IMR-90 (cell line): Measurements from ENCODE around the gene TYMS.

Experiments used
- CEBPB ChIP-seq: IDR thresholded peaks from 2 replicates; pipeline ENCODE4 v1.6.1; 2012; ENCODE audit warnings: low read depth, low read length, improper control_type of control experiment
- CHD1 ChIP-seq: IDR thresholded peaks from 2 replicates; pipeline ENCODE4 v1.6.1; 2012; ENCODE audit warnings: low read depth, low read length, improper control_type of control experiment
- FOS ChIP-seq: fragments of 150-350 bp; IDR thresholded peaks from 2 replicates; pipeline ENCODE4 v1.6.1; 2016; ENCODE audit warnings: low read depth, low read length
- MAFK ChIP-seq: IDR thresholded peaks from 2 replicates; pipeline ENCODE4 v1.6.1; 2012; ENCODE audit warnings: low read depth, low read length, improper control_type of control experiment
- MAZ ChIP-seq: IDR thresholded peaks from 2 replicates; pipeline ENCODE4 v1.6.1; 2012; ENCODE audit warnings: low read depth, mild to moderate bottlenecking, low read length, improper control_type of control experiment, moderate library complexity, borderline replicate concordance
- MXI1 ChIP-seq: IDR thresholded peaks from 2 replicates; pipeline ENCODE4 v1.6.1; 2012; ENCODE audit warnings: low read depth, mild to moderate bottlenecking, low read length, moderate library complexity, borderline replicate concordance
- POLR2A ChIP-seq: IDR thresholded peaks from 2 replicates; pipeline ENCODE4 v1.6.1; 2012; ENCODE audit warnings: mild to moderate bottlenecking, low read depth, low read length
- RAD21 ChIP-seq: IDR thresholded peaks from 2 replicates; pipeline ENCODE4 v1.6.1; 2012; ENCODE audit warnings: low read length, improper control_type of control experiment
- RCOR1 ChIP-seq: IDR thresholded peaks from 2 replicates; pipeline ENCODE4 v1.6.1; 2012; ENCODE audit warnings: mild to moderate bottlenecking, low read length, improper control_type of control experiment; ENCODE audit not compliant: insufficient replicate concordance
- RFX5 ChIP-seq: IDR thresholded peaks from 2 replicates; pipeline ENCODE4 v1.8.0; 2012; ENCODE audit warnings: low read depth, mild to moderate bottlenecking, low read length, moderate library complexity
- SMC3 ChIP-seq: fragments of 150-350 bp; IDR thresholded peaks from 2 replicates; pipeline ENCODE4 v1.6.1; 2016; ENCODE audit warnings: low read depth, mild to moderate bottlenecking, antibody characterized with exemption, low read length, moderate library complexity
- TF ChIP-seq, protein P1 (sequence below): conservative IDR thresholded peaks from 2 replicates; pipeline ENCODE4 v1.5.1; 2012; ENCODE audit warnings: mild to moderate bottlenecking, low read depth, low read length, improper control_type of control experiment
- TF ChIP-seq, protein P2 (sequence below): fragments of 150-350 bp; IDR thresholded peaks from 2 replicates; pipeline ENCODE4 v1.6.1; 2016; ENCODE audit warnings: low read depth, mild to moderate bottlenecking, low read length, moderate library complexity, borderline replicate concordance
- TF ChIP-seq, protein P3 (sequence below): fragments of 150-350 bp; IDR thresholded peaks from 2 replicates; pipeline ENCODE4 v1.6.1; 2017; ENCODE audit warnings: mild to moderate bottlenecking, antibody characterized with exemption, low read length, low read depth

DNA sequence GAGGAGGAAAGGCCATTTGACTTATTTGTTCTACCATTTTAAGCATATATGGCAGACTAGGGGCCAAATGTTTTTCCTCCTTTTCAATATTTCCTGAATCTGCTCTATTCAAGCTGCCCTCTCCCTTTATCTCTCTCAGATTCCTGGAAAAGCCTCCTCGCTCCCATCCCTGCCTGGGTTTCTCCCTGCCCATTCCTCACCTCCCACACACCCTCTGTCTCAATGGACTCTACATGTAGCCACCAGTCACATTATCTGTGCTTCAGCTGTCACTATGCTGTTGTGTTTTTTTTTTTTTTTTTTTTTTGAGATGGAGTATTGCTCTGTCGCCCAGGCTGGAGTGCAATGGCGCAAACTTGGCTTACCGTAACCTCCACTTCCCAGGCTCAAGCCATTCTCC lies 22.9 kb downstream of the TYMS start:
- TF ChIP-seq, protein P1, sequence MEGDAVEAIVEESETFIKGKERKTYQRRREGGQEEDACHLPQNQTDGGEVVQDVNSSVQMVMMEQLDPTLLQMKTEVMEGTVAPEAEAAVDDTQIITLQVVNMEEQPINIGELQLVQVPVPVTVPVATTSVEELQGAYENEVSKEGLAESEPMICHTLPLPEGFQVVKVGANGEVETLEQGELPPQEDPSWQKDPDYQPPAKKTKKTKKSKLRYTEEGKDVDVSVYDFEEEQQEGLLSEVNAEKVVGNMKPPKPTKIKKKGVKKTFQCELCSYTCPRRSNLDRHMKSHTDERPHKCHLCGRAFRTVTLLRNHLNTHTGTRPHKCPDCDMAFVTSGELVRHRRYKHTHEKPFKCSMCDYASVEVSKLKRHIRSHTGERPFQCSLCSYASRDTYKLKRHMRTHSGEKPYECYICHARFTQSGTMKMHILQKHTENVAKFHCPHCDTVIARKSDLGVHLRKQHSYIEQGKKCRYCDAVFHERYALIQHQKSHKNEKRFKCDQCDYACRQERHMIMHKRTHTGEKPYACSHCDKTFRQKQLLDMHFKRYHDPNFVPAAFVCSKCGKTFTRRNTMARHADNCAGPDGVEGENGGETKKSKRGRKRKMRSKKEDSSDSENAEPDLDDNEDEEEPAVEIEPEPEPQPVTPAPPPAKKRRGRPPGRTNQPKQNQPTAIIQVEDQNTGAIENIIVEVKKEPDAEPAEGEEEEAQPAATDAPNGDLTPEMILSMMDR = no peak
- no peak for TF ChIP-seq RAD21
- TF ChIP-seq MAZ = no peak
- TF ChIP-seq RCOR1 = no peak
- TF ChIP-seq POLR2A = no peak
- no peak for TF ChIP-seq CEBPB
- TF ChIP-seq, protein P2, sequence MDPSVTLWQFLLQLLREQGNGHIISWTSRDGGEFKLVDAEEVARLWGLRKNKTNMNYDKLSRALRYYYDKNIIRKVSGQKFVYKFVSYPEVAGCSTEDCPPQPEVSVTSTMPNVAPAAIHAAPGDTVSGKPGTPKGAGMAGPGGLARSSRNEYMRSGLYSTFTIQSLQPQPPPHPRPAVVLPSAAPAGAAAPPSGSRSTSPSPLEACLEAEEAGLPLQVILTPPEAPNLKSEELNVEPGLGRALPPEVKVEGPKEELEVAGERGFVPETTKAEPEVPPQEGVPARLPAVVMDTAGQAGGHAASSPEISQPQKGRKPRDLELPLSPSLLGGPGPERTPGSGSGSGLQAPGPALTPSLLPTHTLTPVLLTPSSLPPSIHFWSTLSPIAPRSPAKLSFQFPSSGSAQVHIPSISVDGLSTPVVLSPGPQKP = no peak
- TF ChIP-seq, protein P3, sequence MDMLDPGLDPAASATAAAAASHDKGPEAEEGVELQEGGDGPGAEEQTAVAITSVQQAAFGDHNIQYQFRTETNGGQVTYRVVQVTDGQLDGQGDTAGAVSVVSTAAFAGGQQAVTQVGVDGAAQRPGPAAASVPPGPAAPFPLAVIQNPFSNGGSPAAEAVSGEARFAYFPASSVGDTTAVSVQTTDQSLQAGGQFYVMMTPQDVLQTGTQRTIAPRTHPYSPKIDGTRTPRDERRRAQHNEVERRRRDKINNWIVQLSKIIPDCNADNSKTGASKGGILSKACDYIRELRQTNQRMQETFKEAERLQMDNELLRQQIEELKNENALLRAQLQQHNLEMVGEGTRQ = no peak
- no peak for TF ChIP-seq RFX5
- TF ChIP-seq MXI1 = no peak
- TF ChIP-seq MAFK = no peak
- TF ChIP-seq FOS = no peak
- TF ChIP-seq SMC3 = no peak
- no peak for TF ChIP-seq CHD1
